ENCODE measurements around the gene MDK. TPM values are rescaled to one million over a fixed set of nuclear protein-coding genes. Genes with fewer than 3 reads are reported as not detected.

The MDK gene
- total RNA-seq, 4 donors from 2014 or later, result 34.4 to 309 (median 180) TPM

- peak; percentile 85 for DNase-seq
- intact Hi-C loops (cut with DNase I; ENCODE audit: low total_unique reads) (loop anchor here (10.0 kb wide), 1 partner anchor 142 kb away; no protein-coding TSS in a partner anchor), in situ Hi-C loops (cut with MboI; ENCODE audit: low pct_ligation_motif_present in 1 of 4, low pct_unique_long_range_greater_than_20kb in 1 of 4, low sequenced_read_pairs in 3 of 4) (loop anchor here in 3 of 4 donors (10.0 to 25.0 kb wide), 2 partner anchors 142 to 145 kb away; no protein-coding TSS in a partner anchor)
- TF ChIP-seq CTCF (IDR thresholded peaks at IDR 0.05) (no peak), POLR2AphosphoS5 (IDR thresholded peaks at IDR 0.05) (peak in 2 of 3 donors; percentile 21 to 25)
- H3K36me3 ChIP-seq, result peaks cover 0 to 7% (median 3%) of the 10 kb centered on the region in 4 donors
- H3K27me3 ChIP-seq, result peaks cover 48% of the 10 kb centered on the region
- H3K4me1 ChIP-seq, result peaks cover 6 to 40% (median 40%) of the 10 kb centered on the region in 4 donors
- no peaks in the 10 kb centered on the region for H3K9me3 ChIP-seq
- no peak overlapping the region for H3K27ac ChIP-seq
- peak overlapping the region in 3 of 4 donors; percentile 32 to 52 (median 45) for H3K4me3 ChIP-seq
- 14% methylated on average over 31 of the region's 71 CpGs; no CpG with 5 or more reads in 1 of the 2 donors for WGBS, 2 donors (ENCODE audit: low coverage in 1 of 2)
Observed at GRCh38 chr11:46392421-46393230, 11.2 kb downstream of the MDK start.

GRCh38 chr11:46393231-46393616 is 11.8 kb downstream of the MDK start:
- no peak for DNase-seq
- Histone ChIP-seq H3K4me3 (no peak overlapping the region), H3K27ac (no peak overlapping the region), H3K9me3 (no peaks in the 10 kb centered on the region), H3K4me1 (peaks cover 6 to 40% (median 40%) of the 10 kb centered on the region in 4 donors), H3K27me3 (peaks cover 42% of the 10 kb centered on the region), H3K36me3 (peaks cover 0 to 7% (median 3%) of the 10 kb centered on the region in 4 donors)
- in situ Hi-C loops (cut with MboI; ENCODE audit: low pct_ligation_motif_present in 1 of 4, low pct_unique_long_range_greater_than_20kb in 1 of 4, low sequenced_read_pairs in 3 of 4) (loop anchor here in 3 of 4 donors (10.0 to 25.0 kb wide), 2 partner anchors 142 to 144 kb away; no protein-coding TSS in a partner anchor), intact Hi-C loops (cut with DNase I; ENCODE audit: low total_unique reads) (loop anchor here (10.0 kb wide), 1 partner anchor 142 kb away; no protein-coding TSS in a partner anchor)
- 60 to 71% methylated on average over 1 to 4 of the region's 4 CpGs for WGBS, 2 donors (ENCODE audit: low coverage in 1 of 2)
- TF ChIP-seq POLR2AphosphoS5 (IDR thresholded peaks at IDR 0.05) (no peak), POLR2A (IDR thresholded peaks at IDR 0.05) (no peak), EP300 (IDR thresholded peaks at IDR 0.05; ENCODE audit: low read depth) (no peak), CTCF (IDR thresholded peaks at IDR 0.05) (no peak)

- in situ Hi-C loops (cut with MboI; ENCODE audit: low pct_ligation_motif_present in 1 of 4, low pct_unique_long_range_greater_than_20kb in 1 of 4, low sequenced_read_pairs in 3 of 4) (loop anchor here in 3 of 4 donors (10.0 to 25.0 kb wide), 2 partner anchors 141 to 144 kb away; no protein-coding TSS in a partner anchor), intact Hi-C loops (cut with DNase I; ENCODE audit: low total_unique reads) (loop anchor here (10.0 kb wide), 1 partner anchor 141 kb away; no protein-coding TSS in a partner anchor)
- no peak for DNase-seq
- peaks cover 37% of the 10 kb centered on the region for H3K27me3 ChIP-seq
- H3K27ac ChIP-seq, result no peak overlapping the region
- H3K9me3 ChIP-seq, result no peaks in the 10 kb centered on the region
- no peak overlapping the region for H3K4me3 ChIP-seq
- H3K36me3 ChIP-seq, result peaks cover 0 to 7% (median 3%) of the 10 kb centered on the region in 4 donors
- H3K4me1 ChIP-seq, result peaks cover 6 to 40% (median 40%) of the 10 kb centered on the region in 4 donors
- WGBS, 2 donors (ENCODE audit: low coverage in 1 of 2), result 40 to 81% methylated on average over 1 to 4 of the region's 4 CpGs
- TF ChIP-seq POLR2AphosphoS5 (IDR thresholded peaks at IDR 0.05) (no peak), POLR2A (IDR thresholded peaks at IDR 0.05) (no peak), EP300 (IDR thresholded peaks at IDR 0.05; ENCODE audit: low read depth) (no peak), CTCF (IDR thresholded peaks at IDR 0.05) (no peak)
Observed at GRCh38 chr11:46393759-46394158, 12.3 kb downstream of the MDK start.

GRCh38 chr11:46397526-46397925 is 16.1 kb downstream of the MDK start:
- TF ChIP-seq POLR2A (IDR thresholded peaks at IDR 0.05) (no peak), EP300 (IDR thresholded peaks at IDR 0.05; ENCODE audit: low read depth) (no peak)
- no peak for DNase-seq
- in situ Hi-C loops (cut with MboI; ENCODE audit: low pct_ligation_motif_present in 1 of 4, low pct_unique_long_range_greater_than_20kb in 1 of 4, low sequenced_read_pairs in 3 of 4), result loop anchor here in 3 of 4 donors (10.0 to 25.0 kb wide), 2 partner anchors 137 to 140 kb away; no protein-coding TSS in a partner anchor
- intact Hi-C loops (cut with DNase I; ENCODE audit: low total_unique reads), result loop anchor here (10.0 kb wide), 1 partner anchor 137 kb away; no protein-coding TSS in a partner anchor
- Histone ChIP-seq H3K27me3 (no peaks in the 10 kb centered on the region), H3K4me3 (no peak overlapping the region), H3K4me1 (peaks cover 2 to 7% (median 6%) of the 10 kb centered on the region in 4 donors), H3K27ac (no peak overlapping the region), H3K36me3 (peaks cover 0 to 7% (median 3%) of the 10 kb centered on the region in 4 donors), H3K9me3 (no peaks in the 10 kb centered on the region)
- 96% methylated on average over 19 of the region's 19 CpGs; no CpG with 5 or more reads in 1 of the 2 donors for WGBS, 2 donors (ENCODE audit: low coverage in 1 of 2)

All from transverse colon (tissue), 4 donors.